SW 1271 (cell line): Measurements from ENCODE around the gene DLX1.
"Not testable (repeated sequence)": the region's sequence is repeated elsewhere in the genome, so short reads cannot be mapped to it uniquely, and the experiment has no call there.

ENCODE experiments used
- DNase-seq, 2 experiments: peaks; one replicate each; lab custom pipeline; 2025; lab: John Stamatoyannopoulos, UW

The DLX1 gene

GRCh38 chr2:172114579-172114978, 29.3 kb downstream of the DLX1 start:
- no peak for DNase-seq

- no peak for DNase-seq
Observed at GRCh38 chr2:172116107-172116506, 30.8 kb downstream of the DLX1 start.

- DNase-seq, result peak; percentile 4 to 69
Observed at GRCh38 chr2:172119089-172119488, 33.8 kb downstream of the DLX1 start.

DNA sequence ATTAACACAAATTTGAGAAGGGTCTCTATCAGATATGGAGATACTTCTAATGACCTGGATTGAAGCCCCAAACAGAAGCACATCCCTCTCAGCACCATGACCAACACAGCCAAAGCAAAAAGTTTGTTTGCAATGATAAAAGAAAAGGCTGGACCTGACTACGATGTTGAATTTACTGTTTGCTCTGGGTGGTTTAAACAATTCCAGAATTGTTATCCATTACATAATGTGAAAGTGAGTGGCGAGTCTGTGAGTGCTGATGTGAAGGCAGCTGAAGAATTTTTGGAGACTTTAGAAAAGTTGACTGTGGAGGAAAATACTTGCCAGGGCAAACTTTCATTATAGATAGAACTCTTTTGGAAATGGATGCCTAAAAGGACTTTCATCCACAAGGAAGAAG, 34.8 kb downstream of the DLX1 start:
- no peak for DNase-seq

DNA sequence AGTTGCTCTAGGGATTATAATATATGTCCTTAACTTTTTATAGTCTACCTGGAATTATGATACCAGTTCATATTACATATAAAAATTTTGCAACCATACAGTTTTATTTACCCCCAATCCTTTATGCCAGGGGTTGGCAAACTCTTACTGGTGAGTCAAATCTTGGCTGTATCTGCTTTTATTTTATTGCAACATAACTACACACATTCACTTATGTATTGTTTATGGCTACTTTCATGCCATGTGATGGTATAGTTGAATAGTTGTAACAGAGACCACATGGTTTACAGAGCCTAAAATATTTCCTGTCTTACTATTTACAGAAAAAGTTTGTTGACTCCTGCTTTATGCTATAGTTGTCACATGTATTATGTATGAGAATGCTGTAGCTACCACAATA, 43.2 kb downstream of the DLX1 start:
- DNase-seq, result no peak

DNA sequence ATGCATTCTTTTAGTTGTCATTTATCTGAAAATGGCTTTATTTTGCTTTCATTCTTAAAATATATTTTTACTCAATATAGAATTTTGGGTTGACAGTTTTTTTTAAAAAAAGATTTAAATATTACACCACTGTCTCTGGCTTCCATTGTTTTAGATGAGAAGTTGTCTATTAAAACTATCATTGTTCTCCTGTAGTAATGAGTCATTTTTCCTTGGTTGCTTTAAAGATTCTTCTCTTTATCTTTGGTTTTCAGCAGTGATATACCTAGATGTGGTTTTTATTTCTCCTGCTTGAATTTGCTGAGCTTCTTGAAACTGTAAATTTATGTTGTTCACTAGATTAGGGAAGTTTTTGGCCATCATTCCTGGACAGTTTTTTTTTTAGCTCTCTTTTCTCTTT, 44.1 kb downstream of the DLX1 start:
- no peak for DNase-seq

DNA sequence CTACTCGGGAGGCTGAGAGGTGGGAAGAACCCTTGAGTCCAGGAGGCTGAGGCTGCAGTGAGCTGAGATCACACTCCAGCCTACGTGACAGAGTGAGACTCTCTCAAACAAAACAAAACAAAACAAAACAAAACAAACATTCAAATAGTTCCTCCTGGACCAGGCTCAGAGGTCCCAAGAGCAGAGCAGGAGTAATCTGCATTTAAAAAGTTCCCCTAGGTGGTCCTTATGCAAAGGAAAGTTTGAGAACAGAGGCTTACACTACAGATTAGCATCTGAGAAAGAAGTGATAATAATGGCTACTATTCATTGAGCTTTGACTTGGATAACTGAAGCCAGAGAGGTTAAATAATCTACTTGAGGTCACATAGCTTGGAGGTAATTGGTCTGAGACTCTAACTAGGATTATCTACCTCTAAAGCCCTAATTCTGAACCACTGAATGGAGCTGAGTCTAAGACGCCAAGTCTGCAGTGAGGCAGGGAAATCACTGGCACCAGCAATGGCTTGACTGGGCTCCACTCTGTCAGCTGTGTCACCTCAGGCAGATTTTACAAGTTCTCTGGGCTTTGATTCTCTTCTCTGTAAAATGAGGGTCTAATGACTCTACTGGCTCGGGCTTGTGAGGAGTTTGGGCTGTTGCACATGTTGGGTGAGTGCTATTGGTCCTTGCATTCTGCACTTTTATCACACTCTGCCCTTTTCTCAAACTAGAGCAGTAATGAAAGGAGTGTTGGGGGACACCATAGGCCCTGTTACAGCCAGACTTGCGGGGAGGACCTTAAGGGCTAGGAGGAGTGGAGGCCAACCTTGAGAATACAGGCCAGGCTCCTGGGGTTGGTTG, 46.6 kb downstream of the DLX1 start:
- DNase-seq, result no peak

- no peak for DNase-seq
Observed at GRCh38 chr2:172134270-172134669, 49.0 kb downstream of the DLX1 start.

DNA sequence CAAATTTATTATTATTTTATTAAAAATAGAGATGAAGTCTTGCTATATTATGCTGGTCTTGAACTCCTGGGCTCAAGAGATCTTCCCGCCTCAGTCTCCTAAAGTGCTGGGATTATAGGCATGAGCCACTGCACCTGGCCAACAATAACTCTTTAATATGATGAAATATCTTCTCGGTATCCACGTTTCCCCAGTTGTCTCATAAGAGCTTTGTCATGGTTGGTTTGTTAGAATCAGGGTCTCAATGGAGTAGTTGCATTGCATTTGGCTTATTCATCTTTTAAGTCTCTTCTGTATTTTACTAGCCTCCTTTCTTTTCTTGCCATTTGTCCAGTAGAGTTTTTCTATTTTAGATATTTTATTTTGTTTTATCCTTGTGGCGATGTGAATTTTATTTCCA, 50.1 kb downstream of the DLX1 start:
- DNase-seq, result no peak

- no peak for DNase-seq
Observed at GRCh38 chr2:172137109-172137508, 51.8 kb downstream of the DLX1 start.

DNA sequence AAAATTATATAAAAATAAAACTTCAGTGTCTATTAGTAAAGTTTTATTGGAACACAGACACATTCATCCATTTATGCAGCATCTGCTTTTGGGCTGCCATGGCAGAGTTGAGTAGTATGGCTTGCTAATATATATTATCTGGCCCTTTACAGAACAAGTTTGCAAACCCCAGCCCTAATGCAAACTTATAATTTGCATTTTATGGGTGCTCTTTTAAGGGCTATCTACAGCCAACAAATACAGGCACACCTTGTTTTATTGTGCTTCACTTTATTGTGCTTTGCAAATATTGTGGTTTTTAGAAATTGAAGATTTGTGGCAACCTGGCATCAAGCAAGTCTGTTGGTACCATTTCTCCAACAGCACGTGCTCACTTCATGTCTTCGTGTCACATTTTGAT, 52.6 kb downstream of the DLX1 start:
- DNase-seq, result no peak

DNA sequence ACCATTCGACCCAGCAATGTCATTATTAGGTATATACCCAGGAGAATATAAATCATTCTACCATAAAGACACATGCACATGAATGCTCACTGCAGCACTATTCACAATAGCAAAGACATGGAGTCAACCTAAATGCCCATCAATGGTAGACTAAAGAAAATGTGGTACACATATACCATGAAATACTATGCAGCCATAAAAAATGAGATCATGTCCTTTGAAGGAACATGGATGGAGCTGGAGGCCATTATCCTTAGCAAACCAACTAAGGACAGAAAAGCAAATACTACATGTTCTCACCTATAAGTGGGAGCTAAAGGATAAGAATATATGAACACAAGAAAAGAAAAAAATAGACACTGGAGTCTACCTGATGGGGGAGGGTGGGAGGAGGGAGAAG, 53.4 kb downstream of the DLX1 start:
- DNase-seq, result not testable (repeated sequence)
